ENCODE measurements around the gene CPSF2.

- TF ChIP-seq CTCF (conservative IDR thresholded peaks at IDR 0.05; ENCODE audit: low read depth, low read length), result no peak
- no peak for TF ChIP-seq EZH2 (IDR thresholded peaks at IDR 0.05; ENCODE audit: borderline replicate concordance, low read depth, low read length, poor library complexity, severe bottlenecking)
Measured at GRCh38 chr14:92121670-92122350, at the start of gene CPSF2, which contains the start of gene NDUFB1.
